ENCODE measurements around the gene ACTL8.
A peak's percentile ranks its signal among the peaks of the same experiment; 100 is the strongest.

Gene ACTL8

DNA sequence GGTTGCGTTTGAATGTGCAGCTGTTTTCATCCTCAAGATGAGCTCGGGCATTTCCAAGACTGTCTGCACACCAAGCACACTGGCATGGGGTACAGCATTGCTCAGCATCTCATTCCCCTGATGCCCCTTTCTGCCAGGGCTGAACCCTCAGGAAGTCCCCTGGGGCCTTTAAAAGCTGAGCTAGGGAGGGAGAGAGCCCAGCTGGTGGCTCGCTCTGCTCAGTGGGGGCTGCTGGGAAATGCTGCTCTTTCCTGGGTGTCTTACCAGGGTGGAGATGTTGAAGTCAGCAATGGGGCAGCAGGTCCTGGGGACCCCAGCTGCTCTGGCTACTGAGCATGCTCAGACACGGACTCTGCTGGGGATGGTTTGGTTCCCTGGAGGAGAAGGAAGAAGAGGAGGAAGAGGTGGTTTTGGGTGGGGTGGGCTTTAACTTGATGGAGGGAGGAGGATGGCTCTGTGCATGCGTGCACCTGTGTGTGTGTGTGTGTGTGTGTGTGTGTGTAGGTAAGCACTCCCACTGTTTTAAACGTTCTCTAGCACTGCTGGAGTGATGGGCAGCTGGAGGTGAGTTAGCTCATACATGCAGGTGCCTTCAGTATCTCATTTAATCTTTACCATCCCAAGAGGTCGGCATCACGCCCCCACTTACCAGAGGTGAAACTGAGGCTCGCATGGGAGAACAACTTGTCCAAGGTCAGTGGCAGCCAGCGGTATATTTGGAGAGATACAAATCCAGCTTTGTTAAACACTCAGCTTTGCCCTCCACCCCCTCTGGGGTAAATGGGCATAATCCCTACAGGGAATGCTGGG, 40.9 kb downstream of the ACTL8 start:
- in situ Hi-C loops (cut with MboI; ENCODE audit: low pct_unique_long_range_greater_than_20kb, low sequenced_read_pairs) = no loop called here
- DNase-seq = no peak

DNA sequence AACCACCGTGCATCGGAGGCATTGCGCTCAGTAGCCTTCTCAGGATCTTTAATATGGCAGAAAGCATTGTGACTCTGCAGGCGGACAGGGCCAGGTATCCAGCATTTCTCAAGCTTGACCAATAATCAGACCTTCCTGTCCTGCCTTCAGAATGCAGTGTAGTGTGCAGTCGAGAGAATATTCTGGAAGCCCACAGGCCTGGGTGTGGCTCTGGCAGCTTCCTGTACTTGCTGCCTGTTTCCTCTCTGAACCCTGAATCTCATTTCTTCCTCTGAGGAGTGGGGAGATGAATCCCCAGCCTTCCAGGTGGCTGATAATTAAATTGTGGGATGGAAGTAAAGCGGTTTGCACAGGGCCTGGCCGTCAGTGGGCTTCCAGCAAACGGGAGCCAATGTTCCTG, 42.3 kb downstream of the ACTL8 start:
- in situ Hi-C loops (cut with MboI; ENCODE audit: low pct_unique_long_range_greater_than_20kb, low sequenced_read_pairs) = no loop called here
- no peak for DNase-seq

GRCh38 chr1:17798011-17798410, 42.9 kb downstream of the ACTL8 start:
- in situ Hi-C loops (cut with MboI; ENCODE audit: low pct_unique_long_range_greater_than_20kb, low sequenced_read_pairs) = no loop called here

DNA sequence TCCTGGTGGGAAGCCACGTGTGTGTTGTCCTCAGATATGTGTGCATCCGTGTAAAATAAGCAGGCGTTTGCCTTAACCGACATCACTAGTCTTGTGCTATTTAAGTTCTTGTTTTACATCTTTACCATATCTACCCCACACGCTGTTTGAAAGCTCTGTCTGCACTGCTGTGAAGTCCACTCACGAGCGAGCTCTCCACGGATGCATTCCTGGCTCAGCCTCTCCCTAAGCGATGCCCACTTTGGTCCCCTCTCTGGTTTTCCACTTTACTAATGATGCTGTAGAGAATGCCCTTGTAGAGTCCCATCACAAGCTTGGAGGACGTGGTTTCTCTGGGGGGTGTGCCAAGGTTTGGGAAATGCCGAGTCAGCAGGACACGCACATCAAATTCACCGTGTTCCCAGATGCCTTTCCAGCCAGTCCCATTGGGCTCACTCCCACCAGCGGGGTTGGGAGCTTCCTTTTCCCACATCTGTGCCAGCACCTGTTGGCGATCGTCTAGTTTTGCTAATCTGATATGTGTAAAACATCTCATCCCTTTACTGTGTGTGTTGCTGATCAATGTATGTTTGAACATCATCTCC, 43.8 kb downstream of the ACTL8 start:
- DNase-seq = no peak
- in situ Hi-C loops (cut with MboI; ENCODE audit: low pct_unique_long_range_greater_than_20kb, low sequenced_read_pairs) = no loop called here

More at GRCh38 chr1:17798011-17798410, 42.9 kb downstream of the ACTL8 start:
- no peak for DNase-seq

DNA sequence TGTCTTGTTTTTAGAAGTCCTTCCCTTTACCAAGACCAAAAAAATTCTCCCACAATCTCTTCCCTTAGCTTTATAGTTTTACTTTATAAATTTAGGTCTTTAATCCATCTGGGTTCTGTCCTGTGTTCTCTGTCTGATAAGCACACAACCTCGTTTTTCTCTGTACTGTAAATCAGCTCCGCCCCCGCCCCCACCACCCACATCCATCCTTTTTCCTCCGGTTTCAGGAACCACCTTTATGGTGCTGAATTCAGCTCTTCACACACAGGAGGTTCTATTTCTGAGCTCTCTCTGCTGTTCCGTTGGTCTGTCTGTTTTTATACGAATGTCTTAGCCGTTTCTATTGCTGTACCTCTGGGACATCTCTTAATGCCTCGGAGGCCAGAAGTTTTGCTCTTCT, 44.5 kb downstream of the ACTL8 start:
- no peak for DNase-seq
- in situ Hi-C loops (cut with MboI; ENCODE audit: low pct_unique_long_range_greater_than_20kb, low sequenced_read_pairs) = no loop called here

DNA sequence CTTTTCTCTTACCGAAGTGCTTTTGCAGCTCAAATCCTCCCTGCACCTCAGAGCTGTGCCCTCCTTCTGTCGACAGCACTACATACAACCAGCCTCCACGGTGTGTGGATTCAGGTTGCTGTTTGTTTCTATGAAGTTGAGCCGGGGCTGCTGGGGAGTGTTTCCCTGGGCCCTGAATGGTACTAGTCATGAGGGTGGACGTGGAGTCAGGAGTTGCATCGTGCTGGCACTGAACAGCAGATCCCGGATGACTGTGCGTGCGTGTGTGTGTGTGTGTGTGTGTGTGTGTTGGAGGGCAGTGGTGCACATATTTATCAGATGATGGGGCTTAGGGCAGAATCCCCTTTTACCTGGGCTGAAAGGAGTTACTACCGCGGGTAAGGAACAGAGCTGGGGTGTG, 47.0 kb downstream of the ACTL8 start:
- in situ Hi-C loops (cut with MboI; ENCODE audit: low pct_unique_long_range_greater_than_20kb, low sequenced_read_pairs) = no loop called here
- DNase-seq = no peak

DNA sequence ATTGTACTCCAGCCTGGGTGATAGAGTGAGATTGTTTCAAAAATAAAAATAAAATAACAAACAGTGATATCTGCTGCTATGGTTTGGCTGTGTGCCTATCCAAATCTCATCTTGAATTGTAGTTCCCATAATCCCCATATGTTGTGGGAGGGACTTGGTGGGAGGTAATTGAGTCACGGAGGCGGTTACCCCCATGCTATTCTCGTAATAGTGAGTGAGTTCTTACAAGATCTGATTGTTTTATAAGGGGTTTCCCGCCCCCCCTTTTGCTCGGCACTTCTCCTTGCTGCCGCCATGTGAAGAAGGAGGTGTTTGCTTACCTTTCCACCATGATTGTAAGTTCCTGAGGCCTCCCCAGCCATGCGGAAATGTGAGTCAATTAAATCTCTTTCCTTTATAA, 47.8 kb downstream of the ACTL8 start:
- no peak for DNase-seq
- in situ Hi-C loops (cut with MboI; ENCODE audit: low pct_unique_long_range_greater_than_20kb, low sequenced_read_pairs) = no loop called here

- in situ Hi-C loops (cut with MboI; ENCODE audit: low pct_unique_long_range_greater_than_20kb, low sequenced_read_pairs) = no loop called here
- no peak for DNase-seq
Observed at GRCh38 chr1:17805869-17806684, 50.9 kb downstream of the ACTL8 start.

DNA sequence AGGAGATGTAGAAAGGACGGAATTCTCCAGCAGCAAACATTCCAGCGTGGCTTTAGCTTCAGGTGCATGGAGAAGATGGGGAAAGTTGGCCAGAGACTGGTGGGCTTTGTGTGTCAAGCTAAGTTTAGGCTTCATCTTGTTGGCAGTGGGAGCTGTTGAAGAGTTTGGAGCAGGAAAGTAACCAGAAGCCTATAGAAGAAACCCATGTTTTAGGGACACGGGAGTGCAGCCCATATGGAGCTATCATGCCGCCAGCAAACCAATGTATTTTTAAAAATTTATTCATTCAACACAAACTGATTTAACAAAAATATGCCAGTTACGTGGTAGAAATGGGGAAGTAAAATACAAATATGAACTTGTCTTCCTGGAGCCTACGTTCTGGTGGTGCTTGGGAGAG, 53.7 kb downstream of the ACTL8 start:
- in situ Hi-C loops (cut with MboI; ENCODE audit: low pct_unique_long_range_greater_than_20kb, low sequenced_read_pairs) = no loop called here
- DNase-seq = no peak

- no peak for DNase-seq
- in situ Hi-C loops (cut with MboI; ENCODE audit: low pct_unique_long_range_greater_than_20kb, low sequenced_read_pairs) = no loop called here
Observed at GRCh38 chr1:17810668-17811067, 55.5 kb downstream of the ACTL8 start.

GRCh38 chr1:17816511-17816910, 61.4 kb downstream of the ACTL8 start:
- no peak for DNase-seq
- in situ Hi-C loops (cut with MboI; ENCODE audit: low pct_unique_long_range_greater_than_20kb, low sequenced_read_pairs) = no loop called here

- in situ Hi-C loops (cut with MboI; ENCODE audit: low pct_unique_long_range_greater_than_20kb, low sequenced_read_pairs) = no loop called here
- no peak for DNase-seq
Observed at GRCh38 chr1:17819129-17819802, 64.1 kb downstream of the ACTL8 start.

DNA sequence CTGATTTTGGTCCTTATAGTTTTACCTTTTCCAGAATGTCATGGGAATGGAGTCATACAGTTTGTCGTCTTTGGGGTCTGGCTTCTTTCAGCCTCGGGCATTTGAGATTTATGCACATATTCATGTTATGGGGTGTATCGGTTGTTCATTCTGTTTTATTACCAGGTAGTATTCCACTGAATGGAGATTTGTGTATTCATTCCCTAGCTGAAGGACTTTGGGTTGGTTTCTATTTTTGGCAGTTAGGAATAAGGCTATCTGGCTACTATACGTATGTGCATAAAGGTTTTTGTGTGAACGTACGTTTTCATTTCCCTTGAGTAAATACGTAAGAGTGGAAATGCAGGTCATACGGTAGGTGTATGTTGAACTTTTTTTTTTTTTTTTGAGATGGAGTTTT, 65.1 kb downstream of the ACTL8 start:
- in situ Hi-C loops (cut with MboI; ENCODE audit: low pct_unique_long_range_greater_than_20kb, low sequenced_read_pairs) = no loop called here
- no peak for DNase-seq

GRCh38 chr1:17822741-17823426, 67.8 kb downstream of the ACTL8 start:
- in situ Hi-C loops (cut with MboI; ENCODE audit: low pct_unique_long_range_greater_than_20kb, low sequenced_read_pairs) = no loop called here
- no peak for DNase-seq

DNA sequence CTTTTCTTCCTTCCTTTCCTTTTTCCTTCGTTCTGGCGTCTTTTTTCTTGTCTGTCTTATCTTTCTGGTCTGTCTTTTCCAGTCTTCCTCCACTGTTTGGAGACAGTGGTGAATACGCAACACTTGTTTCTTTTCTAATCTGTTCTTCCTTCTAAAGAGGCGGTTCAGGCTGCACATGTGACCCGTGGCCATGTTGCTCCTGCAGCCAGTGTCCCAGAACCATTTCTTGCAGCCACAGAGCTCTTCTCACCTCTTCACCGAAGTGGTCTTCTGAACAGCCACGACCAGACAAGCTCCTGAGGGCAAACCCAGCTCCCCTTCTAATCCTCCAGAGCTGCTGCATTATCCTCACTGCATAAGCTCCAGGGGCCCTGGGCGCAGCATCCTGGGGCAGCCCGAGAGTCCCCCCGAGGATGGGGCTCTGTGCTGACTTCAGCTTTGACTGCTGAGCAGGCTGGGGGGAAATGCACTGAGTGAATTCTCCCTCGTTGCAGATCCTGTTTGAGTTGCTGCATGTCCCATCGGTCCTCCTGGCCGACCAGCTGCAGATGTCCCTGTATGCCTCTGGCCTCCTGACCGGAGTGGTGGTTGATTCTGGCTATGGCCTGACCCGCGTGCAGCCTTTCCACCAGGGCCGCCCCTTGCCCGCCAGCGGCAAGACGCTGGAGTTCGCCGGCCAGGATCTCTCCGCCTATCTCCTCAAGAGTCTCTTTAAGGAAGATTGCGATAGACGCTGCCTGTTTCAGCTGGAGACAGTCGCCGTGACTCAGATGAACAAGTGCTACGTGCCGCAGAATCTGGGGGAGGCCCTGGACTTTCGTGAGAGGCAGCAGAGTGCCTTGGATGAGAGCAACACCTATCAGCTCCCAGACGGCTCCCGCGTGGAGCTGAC, 70.4 kb downstream of the ACTL8 start:
- in situ Hi-C loops (cut with MboI; ENCODE audit: low pct_unique_long_range_greater_than_20kb, low sequenced_read_pairs) = no loop called here
- no peak for DNase-seq

DNA sequence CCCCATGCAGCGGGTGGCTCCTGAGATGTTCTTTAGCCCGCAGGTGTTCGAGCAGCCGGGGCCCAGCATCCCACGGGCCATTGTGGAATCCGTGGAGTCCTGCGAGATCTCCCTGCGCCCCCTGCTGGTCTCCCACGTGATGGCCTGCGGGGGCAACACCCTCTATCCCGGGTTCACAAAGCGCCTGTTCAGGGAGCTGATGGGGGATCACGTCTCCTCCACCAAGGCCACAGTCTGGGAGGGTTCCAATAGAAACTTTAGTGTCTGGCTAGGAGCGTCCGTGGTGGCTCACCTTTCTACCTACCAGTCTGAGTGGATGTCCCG, 71.0 kb downstream of the ACTL8 start:
- DNase-seq = peak; percentile 14
- in situ Hi-C loops (cut with MboI; ENCODE audit: low pct_unique_long_range_greater_than_20kb, low sequenced_read_pairs) = no loop called here

DNA sequence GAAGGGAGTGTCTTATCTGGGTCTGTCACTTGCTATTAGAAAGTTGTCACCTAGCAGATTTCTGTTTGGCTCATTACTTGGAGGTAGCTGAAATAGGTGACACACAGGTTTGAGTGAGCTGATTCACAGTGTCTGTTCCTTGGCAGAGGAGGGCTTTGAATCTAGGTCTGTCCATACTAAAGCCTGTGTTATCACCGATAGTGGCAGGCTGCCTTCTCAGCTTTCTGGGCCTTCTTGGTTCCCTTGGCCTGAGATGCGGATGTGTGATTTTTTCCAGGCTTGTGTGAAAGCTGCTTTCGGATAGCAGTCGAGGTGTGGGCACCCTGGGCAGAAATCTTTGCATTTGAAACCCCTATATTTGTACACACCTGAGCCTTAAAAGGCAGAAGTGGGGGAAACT, 73.9 kb downstream of the ACTL8 start:
- in situ Hi-C loops (cut with MboI; ENCODE audit: low pct_unique_long_range_greater_than_20kb, low sequenced_read_pairs) = no loop called here
- DNase-seq = no peak

DNA sequence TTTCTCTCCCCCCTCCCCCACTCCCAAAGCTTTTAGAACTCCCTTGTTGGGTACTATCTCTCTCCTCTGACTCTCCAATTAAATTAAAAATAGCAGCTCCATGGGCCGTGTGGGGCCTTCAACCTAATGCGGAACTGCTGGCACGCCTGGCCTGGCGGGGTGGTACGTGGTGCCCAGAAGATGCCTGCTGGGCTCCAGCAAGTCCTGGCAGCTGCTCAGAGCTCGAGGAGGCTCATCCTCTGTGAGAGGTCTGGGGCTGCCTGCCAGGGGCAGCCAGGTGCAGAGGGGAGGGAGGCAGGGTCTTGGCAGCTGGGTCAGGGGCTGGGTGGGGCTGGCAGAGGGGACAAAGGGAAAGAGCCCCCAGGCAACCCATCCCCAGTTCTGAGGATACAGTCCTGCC, 74.4 kb downstream of the ACTL8 start:
- in situ Hi-C loops (cut with MboI; ENCODE audit: low pct_unique_long_range_greater_than_20kb, low sequenced_read_pairs) = no loop called here
- no peak for DNase-seq
